HUDEP-2 (cell line): Measurements from ENCODE around the gene EMILIN2.
"Not testable (repeated sequence)": the region's sequence is repeated elsewhere in the genome, so short reads cannot be mapped to it uniquely, and the experiment has no call there.

Experiments
- DNase-seq, 76 experiments: peaks; one replicate each; lab custom pipeline; 2025; ENCODE audit not compliant: unreplicated experiment in 76 of 76; lab: John Stamatoyannopoulos, UW

The EMILIN2 gene

DNA sequence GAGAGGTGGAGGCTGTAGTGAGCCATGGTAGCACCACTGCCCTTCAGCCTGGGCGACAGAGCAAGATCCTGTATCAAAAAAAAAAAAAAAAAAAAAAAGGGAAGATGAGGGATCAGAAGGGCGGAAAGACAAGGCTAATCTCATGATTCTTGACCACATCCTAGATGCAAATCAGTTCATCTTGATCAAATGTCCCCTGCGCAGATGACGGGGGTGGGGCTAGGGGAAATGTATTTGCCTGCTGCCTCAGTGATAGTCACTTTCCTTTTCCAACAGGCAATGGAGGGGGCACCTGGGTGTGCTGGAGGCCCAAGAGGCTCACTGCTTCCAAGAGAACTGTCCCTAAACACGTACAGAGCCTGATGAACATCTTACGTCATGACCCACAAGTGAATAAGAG is 3.7 kb upstream of the EMILIN2 start:
- no peak for DNase-seq

GRCh38 chr18:2845172-2845571 is 1.6 kb upstream of the EMILIN2 start:
- no peak for DNase-seq

DNA sequence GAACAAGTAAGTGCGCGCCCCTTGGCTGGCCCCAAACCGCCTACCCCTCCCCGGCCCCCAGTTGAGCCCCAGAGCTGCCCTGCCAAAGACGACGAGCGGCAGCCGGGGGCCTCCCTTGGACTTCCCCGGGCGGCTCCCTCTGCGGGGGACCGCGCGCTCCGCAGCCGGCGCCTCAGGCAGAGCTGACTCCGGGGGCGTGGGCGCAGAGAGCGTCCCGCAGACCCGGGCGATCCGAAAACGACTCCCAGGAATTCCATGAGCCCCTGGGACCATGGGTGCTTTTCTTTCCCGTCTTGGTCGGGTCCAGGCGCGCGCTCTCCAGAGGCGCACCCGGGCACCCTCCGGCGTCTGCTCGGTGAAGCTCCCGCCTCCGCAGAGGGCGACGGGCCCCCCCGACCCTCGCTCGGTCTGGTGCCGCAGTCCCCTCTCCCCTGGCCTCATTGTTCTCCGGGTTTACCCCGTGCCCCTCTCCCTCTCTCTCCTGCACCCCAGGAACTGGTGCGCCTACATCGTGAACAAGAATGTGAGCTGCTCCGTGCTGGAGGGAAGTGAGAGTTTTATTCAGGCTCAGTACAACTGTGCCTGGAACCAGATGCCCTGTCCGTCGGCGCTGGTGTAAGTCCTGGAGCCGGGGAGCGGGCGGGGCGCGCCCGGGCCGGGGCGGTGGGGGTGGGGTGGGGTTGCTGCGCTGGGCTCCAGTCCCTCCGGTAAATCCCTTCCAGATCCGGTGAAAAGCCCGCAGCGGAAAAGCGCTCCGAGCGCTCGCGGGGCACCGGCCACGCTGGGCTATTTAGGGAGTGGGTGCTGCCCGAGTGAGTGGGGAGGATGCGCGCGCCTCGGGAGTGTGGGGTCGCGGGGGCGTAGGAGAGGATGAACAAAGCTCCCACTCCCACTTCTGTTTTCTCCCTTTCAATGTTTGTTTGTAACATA is 776 bp downstream of the EMILIN2 start:
- DNase-seq, result no peak

DNA sequence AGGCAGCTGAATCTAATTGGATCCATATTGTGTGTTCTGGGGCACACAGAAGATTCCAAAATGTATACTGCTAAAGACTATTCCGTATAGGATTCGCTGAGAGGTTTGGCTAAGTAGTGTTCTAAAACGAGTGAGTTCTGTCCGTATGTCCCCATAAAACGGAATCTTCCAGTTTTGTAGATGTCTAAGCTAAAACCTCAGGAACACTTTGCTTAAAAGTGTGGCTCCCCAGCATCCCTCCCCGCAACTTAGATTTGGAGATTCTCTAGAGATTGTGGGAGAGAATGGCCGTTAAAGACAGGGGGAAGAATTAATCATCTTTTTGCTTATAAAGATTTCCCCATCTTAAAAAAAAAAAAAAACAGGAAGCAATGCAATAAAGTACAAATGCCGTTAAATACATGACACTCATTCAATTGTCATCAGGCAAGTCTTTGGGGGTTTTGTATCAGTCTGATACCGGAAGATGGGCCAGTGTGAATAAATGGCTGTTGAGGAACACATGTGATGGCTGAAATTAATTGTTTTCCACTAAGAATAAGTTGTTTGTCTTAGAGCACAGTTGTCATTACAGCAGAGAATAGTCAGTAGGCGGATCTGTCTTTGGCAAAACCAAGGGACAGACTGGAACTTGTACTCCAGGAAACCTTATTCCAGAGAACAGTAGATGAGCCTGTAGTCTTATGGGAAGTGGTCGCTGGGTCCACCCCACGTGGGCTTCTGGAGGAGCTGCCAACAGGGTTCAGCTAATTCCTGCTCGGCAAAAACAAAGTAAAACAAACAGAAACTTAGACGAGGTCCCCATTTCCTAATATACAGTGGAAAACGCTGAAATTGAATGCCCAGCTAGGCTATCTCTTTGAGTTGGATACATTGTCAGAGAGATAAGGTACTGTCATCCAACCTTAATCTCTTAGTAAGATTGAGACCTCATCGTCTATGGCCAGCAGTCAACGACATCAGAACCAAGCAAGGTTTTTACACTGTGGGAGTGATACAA is 1.7 kb downstream of the EMILIN2 start:
- no peak for DNase-seq

DNA sequence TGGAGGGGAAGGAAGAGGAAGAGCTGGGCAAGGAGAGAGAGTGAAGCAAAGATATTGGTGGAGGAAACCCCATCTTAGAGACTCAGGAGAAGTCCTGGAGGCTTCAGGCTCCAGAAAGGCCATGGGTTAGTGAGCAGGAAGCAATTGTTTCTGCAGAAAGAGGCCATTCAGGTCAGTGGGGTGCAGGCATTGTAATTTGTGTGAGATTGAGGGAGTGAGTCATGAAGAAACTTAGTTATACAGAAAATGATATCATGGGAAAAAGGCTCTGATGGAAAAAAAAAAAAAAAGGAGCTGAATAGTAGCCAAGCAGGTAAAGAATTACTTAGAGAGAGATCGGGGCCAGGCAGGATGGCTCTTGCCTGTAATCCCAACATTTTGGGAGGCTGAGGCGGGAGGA is 4.0 kb downstream of the EMILIN2 start:
- no peak for DNase-seq

DNA sequence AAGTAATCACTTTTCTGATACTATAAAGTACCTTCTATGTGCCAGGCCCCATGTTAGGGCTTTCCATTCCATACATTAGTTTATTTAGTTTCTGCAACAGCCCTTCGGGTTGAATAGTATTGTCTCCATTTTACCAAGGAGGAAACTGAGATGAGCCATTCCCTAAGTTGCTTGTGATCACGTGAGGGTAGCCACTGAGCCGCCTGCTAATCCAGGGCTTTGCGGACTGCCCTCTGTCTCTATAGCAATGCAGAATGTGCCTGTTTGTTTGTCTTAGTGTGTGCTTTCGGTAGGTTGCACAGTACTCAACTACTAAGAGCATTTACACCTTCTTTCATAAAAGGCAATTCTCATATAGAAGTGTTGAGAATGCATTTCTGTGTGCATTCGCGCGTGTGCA is 5.0 kb downstream of the EMILIN2 start:
- no peak for DNase-seq

GRCh38 chr18:2852460-2852859 is 5.7 kb downstream of the EMILIN2 start:
- not testable (repeated sequence) for DNase-seq

DNA sequence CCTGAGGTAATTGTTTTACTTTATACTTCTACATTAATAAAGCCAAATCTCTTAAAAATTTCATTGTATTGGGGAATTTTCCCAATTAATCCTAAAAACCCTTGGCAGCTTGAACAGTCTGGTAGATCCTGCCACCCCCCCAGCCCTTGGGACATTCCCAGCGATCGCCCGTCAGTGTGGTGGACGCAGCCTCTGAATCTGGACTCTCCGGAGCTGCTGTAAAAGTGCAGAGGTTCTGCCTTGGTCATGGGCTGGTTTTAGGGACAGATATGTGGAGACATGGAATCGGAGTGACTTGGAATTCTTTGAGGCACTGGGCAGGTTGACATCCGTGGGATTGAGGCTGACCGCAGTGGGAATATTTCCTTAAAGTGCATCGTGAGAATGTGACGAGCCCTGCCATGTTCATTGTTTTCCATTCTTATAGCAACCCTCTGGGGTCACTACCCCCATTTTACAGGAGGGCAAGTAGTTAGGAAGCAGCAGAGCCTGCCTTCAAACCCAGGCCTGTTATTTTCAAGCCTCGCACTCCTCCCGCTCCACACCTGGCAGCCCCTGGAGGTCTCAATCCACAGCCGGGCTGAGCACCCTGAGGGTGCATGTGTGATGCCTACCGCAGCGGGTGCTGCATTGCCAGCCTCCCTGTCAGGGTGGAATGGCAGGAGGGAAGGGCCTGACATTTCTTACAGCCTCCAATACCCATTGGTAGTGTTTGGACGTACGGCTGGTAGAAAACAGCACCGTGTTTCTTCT is 6.5 kb downstream of the EMILIN2 start:
- DNase-seq, result no peak

GRCh38 chr18:2853926-2854664 is 7.3 kb downstream of the EMILIN2 start:
- no peak for DNase-seq

GRCh38 chr18:2854875-2855274 is 8.1 kb downstream of the EMILIN2 start:
- no peak for DNase-seq

GRCh38 chr18:2855560-2856350 is 8.9 kb downstream of the EMILIN2 start:
- no peak for DNase-seq

DNA sequence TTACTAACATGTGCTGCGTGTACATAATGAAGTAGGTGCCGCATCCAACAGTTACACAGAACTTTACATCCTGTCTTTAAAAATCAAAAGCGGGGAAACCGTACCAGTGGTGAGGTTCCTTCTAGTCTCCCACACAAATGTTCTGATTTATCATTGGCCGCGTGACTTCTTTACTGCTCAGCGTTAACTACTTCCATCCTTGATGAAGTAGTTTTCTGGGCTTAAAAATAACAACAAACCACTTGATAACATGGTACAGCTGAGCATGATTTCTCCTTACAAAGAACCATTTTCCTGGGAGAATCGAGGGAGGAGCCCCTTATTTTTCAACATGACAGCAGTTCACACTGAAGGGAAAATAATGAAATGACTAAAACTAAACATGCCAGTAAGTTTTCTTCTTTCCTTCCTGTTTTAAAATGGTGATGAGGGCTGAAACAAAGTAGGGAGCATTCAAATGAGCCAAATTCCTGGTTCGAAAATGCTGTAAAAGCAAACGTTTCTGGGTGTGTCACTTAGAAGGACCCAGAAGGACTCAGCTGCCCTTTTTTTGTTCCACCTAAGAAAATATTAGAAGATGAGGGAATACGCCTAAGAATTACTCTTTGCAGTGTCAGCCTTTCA is 9.9 kb downstream of the EMILIN2 start:
- DNase-seq, result no peak

DNA sequence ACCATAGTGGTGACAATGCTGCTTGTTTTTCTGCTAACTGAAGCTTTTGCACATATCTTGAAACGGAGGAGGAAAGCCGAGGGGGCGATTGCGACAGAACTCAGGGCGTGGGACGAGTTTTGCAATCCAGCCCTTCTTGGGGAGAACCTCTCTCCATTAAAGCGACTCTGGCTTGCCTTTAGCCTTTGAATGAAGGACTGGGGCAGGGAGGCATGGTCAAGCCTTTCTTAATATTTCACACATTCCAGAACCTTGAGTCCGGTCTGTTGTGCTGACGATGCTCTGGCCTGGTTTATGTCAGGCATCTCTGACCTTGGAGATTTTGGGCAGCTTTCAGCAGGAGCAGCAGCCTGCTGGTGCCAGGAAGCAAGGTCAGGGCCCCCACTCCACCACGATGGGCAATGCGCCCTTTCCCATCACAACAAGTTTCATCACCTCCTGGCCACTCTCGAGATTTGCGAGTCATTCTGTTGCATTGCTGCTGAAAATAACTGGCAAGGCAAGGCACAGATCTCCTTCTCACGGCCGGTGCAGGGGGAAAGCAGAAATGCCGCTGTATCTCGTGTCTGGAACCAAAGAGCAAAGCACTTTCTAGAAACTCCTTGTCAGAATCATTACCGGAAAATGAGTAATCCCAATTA is 10.8 kb downstream of the EMILIN2 start:
- DNase-seq, result no peak

DNA sequence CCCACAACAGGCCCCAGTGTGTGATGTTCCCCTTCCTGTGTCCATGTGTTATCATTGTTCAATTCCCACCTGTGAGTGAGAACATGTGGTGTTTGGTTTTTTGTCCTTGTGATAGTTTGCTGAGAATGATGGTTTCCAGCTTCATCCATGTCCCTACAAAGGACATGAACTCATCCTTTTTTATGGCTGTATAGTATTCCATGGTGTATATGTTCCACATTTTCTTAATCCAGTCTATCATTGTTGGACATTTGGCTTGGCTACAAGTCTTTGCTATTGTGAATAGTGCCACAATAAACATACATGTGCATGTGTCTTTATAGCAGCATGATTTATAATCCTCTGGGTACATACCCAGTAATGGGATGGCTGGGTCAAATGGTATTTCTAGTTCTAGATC is 13.6 kb downstream of the EMILIN2 start:
- DNase-seq, result not testable (repeated sequence)

GRCh38 chr18:2863997-2864396 is 17.2 kb downstream of the EMILIN2 start:
- DNase-seq, result not testable (repeated sequence)

DNA sequence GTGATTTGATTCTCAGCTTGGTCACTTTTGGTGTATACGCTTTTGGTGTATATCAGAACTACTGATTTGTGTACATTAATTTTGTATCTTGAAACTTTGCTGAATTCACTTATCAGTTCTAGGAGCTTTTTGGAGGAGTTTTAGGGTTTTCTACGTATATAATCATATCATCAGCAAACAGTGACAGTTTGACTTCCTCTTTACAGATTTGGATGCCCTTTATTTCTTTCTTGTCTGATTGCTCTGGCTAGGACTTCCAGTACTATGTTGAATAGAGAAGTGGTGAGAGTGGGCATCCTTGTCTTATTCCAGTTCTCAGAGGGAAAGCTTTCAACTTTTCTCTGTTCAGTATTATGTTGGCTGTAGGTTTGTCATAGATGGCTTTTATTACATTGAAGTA is 19.7 kb downstream of the EMILIN2 start:
- not testable (repeated sequence) for DNase-seq

GRCh38 chr18:2869207-2869606 is 22.4 kb downstream of the EMILIN2 start:
- no peak for DNase-seq

- DNase-seq, result no peak
These were observed 24.4 kb downstream of the EMILIN2 start for GRCh38 chr18:2871111-2871720.
